ENCODE results near the gene SNRPD2. TPM values are rescaled to one million over a fixed set of nuclear protein-coding genes. Genes with fewer than 3 reads are reported as not detected.
"Not testable (repeated sequence)": the region's sequence is repeated elsewhere in the genome, so short reads cannot be mapped to it uniquely, and the experiment has no call there.

SNRPD2 gene
- total RNA-seq, 1 donor from 2014 or later, result 391 TPM

DNA sequence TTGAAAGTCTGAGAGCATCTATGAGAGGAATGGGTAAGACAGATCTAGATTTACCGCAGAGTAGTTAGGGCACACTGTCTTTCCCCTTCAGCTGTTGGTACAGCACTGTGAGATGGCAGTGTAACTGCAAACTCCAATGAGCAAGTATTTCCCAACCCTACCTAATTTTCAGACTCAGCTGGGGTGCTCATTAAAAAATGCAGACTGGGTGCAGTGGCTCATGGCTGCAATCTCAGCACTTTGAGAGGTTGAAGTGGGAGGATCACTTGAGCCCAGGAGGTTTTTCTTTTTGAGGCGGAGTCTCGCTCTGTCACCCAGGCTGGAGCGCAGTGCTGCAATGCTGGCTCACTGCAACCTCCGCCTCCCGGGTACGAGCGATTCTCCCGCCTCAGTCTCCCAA is 13.4 kb upstream of the SNRPD2 start:
- no peak for DNase-seq (ENCODE audit: low read depth in 2 of 2)

DNA sequence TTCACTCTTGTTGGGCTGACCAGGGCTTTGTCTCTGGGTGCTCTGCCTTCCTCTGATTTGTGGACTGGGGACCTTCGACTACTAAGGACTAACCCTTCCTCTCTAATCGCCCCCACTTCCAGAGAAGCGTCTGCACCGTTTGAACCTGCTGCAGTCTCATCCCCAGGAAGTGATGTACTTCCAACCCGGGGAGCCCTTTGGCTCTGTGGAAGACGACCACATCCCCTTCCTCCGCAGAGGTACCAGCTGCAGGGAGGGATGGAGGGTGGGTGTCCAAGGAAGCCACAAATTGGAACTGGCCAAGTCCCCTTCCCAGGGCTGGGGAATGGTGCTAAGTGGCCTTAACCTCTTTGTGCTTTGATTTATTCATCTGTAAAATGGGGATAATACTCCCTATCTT is 9.9 kb upstream of the SNRPD2 start:
- no peak for DNase-seq (ENCODE audit: low read depth in 2 of 2)

DNA sequence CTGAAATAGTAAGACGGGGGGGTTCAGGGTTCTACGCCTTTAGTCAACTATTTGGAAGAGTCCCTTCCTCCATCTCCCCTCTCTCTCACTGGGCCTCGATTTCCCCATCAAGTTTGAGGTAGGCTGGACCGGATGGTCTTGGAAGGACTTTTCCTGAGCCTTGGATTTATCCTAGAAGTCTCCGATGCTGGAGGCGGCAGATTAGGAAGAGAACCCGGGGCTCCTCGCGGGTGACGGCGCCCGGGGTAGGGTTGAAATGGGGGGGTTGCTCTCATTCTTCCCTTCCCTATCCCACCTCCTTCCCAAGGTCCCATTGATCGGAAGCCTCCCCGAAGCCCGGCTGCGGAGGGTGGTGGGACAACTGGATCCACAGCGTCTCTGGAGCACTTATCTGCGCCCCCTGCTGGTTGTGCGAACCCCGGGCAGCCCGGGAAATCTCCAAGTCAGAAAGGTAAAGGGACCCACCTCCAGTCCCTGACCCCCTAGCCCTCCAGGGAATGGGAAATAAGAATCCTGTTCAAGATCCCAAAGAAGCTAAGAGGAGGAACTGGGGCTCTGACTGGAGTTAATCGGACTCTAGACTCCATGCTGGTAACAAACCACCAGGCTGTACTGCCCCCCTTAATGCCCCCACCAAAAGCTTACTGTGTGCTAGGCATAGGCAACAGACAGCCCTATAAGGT is 1.5 kb upstream of the SNRPD2 start:
- DNase-seq (ENCODE audit: low read depth in 2 of 2), result peak; percentile 74 to 85

DNA sequence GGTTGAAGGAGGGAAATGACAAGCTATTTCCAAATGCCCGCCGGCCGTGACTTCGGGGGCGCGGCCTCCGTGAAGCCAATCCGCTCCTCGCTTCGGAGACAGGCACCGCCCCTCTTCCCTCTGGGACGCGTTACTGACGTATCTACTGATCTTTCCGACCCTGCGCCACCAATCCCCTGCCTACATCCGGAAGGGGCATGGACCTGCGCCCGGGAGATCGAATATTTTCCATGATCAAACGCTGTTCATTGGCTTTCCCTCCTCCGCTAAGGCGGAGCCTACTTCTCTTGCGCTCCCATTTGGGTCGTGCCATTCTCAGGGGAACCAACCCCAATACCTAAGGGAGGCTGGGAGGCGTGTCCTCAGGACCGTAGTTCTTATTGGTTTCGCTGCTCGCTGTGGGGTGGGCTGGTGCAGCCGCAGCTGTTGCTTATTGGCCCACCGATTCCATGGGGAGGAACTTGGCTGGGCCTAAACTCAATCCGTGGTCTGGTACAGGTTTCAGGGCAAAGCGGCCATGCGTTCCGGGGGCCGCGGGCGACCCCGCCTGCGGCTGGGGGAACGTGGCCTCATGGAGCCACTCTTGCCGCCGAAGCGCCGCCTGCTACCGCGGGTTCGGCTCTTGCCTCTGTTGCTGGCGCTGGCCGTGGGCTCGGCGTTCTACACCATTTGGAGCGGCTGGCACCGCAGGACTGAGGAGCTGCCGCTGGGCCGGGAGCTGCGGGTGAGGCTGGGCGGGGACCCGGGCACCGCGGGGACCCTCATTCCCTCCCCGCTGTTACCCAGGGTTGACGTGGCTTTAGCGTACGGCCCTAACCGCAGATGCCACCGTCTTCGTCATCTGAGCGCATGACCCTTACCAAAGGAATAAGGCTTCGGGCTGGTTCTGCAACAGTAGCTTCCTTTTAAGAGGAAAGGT is 693 bp upstream of the SNRPD2 start, which contains the start of gene QPCTL:
TSS of gene QPCTL (plus strand) at position 480 of the 919 bp plus-strand sequence. CDS start at position 518, 38 bp downstream.
- peak; percentile 100 for DNase-seq (ENCODE audit: low read depth in 2 of 2)

DNA sequence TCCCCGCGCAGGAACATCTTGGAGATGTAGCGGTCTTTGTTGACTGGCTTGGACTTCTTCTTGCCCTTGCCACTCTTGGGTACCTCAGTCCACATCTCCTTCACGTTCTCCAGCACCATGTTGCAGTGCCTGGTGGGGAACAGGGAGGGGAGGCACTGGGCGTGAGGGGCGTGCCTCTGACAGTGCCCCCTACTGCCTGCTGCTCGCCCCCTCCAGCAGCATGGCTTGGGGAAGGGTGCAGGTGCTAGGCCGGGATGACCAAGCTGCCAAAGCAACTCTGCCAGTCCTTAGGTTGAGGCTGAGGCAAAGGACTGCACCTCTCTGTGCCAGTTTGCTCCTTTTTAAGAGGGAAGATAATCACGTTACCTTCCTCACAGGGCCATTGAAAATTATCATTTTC is 4.2 kb downstream of the SNRPD2 start:
- no peak for DNase-seq (ENCODE audit: low read depth in 2 of 2)

DNA sequence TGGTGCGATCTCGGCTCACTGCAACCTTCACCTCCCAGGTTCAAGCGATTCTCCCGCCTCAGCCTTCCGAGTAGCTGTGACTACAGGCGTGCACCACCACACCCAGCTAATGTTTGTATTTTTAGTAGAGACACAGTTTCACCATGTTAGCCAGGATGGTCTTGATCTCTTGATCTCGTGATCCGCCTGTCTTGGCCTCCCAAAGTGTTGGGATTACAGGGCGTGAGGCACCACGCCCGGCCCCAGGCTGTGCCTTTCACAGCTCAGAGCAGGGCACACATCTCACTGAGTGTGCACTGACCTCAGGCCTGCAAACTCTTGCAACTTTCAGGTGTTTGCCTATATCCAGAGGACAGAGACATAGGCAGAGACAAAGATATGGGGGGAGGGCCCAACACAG is 6.7 kb downstream of the SNRPD2 start:
- not testable (repeated sequence) for DNase-seq (ENCODE audit: low read depth in 2 of 2)

DNA sequence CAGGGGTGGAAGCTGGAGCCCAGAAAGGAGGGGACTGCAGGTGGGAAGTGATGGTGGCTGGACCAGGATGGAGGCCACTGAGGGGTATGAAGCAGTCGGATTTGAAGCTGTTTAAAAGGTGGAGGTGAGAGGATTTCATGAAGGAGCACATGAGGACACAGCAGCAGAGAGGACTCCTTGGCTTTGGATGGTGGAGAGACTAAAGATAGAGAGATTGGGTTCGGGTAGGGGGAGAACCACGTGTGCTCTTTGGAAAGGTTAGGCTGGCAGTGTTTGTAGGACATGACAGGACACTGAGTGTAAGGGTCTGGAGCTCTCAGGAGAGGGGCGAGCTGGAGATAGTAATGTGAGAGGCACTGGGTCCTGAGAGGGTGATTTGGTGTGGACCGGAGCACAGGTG is 8.8 kb downstream of the SNRPD2 start:
- DNase-seq (ENCODE audit: low read depth in 2 of 2), result no peak

DNA sequence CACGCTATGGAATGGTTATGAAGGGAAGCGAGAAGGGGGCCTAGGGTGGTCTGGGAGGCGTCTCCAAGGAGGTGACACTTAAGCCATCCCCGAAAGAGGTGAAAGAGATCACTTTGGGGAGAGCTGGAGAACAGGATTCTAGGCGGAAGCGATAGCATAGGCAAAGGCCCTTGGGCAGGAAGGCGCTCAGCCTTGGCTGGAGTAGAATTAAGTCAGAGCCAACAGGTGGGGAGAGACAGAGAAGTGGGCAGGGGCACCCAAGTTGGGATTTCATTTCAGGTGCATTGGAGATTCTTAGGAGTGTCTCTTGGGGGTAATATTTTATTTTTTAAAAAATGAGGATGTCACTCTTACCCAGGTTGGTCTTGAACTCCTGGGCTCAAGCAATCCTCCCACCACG is 9.6 kb downstream of the SNRPD2 start:
- no peak for DNase-seq (ENCODE audit: low read depth in 2 of 2)

DNA sequence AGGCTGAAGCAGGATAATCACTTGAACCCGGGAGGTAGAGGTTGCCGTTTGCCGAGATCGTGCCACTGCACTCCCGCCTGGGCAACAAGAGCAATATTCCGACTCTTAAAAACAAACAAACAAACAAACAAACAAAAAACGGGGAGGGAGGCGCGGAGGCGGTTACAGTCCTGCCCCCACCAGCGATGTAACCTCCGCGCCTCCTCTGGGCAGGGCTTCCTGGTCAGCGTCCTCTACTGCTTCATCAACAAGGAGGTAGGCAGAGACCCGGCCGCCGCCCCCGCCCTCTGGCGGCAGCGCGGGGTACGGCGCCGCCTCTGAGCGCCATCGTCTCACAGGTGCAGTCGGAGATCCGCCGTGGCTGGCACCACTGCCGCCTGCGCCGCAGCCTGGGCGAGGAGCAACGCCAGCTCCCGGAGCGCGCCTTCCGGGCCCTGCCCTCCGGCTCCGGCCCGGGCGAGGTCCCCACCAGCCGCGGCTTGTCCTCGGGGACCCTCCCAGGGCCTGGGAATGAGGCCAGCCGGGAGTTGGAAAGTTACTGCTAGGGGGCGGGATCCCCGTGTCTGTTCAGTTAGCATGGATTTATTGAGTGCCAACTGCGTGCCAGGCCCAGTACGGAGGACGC is 10.2 kb downstream of the SNRPD2 start:
- DNase-seq (ENCODE audit: low read depth in 2 of 2), result peak; percentile 82 to 85

DNA sequence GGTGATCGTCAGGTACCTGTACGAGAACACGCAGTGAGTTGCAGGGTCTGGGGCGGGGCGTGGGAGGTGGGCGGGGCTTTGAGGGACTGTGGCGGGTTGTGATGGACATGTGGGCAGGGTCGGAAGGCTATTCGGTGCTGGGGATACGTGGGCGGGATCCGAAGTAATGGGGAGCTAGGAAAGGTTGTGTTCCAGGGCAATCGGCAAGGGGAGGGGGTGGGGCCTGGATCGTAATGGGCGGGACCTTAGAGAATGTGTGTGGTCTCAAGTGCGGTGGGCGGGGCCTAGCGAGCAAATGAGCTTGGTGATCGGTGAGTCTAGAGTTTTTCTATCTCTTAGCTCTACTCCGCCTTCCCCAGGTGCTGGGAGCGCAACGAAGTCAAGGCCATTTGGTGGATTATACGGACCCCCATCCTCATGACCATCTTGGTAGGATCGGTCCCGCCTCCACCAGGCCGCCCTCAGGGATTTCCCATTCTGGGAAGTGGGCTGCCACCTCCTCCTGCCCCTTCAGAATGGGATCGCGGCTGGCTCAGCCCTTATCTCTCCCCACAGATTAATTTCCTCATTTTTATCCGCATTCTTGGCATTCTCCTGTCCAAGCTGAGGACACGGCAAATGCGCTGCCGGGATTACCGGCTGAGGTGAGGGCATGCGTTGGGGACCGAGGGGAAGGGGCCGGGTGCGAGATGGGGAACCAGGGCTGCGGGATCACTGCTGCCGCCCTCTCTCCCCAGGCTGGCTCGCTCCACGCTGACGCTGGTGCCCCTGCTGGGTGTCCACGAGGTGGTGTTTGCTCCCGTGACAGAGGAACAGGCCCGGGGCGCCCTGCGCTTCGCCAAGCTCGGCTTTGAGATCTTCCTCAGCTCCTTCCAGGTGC is 14.2 kb downstream of the SNRPD2 start:
- peak; percentile 66 to 81 for DNase-seq (ENCODE audit: low read depth in 2 of 2)

DNA sequence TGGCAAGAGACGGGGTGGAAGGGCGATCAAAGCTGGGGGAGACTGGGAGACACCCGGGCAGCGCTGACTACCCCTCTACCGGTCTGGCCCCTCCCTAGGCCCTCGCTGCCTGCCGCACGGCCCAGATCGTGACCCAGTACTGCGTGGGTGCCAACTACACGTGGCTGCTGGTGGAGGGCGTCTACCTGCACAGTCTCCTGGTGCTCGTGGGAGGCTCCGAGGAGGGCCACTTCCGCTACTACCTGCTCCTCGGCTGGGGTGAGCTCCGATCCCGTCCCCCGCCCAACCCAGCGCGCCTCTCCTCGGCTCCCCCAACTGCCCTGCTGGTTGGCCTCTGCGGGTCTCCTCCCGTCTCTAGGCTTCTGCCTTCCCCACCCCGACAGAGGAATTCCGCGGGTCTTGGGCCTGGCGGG is 14.9 kb downstream of the SNRPD2 start:
- DNase-seq (ENCODE audit: low read depth in 2 of 2), result no peak

DNA sequence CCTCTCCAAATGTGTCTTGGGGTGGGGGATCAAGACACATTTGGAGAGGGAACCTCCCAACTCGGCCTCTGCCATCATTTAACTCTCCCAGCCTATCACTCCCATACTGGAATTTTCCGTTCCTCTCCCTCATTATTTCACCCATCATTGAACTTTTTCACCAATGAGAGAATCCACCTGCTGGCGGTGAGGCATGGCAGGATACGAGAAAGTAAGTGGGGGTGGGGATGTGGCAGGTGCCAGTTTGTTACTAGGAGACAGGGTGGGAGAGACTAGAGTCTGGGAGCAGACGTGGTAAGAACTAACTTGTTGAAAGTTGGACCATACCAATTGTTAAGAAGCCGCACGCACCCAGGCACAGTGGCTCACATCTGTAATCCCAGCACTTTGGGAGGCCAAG is 16.8 kb downstream of the SNRPD2 start:
- no peak for DNase-seq (ENCODE audit: low read depth in 2 of 2)

DNA sequence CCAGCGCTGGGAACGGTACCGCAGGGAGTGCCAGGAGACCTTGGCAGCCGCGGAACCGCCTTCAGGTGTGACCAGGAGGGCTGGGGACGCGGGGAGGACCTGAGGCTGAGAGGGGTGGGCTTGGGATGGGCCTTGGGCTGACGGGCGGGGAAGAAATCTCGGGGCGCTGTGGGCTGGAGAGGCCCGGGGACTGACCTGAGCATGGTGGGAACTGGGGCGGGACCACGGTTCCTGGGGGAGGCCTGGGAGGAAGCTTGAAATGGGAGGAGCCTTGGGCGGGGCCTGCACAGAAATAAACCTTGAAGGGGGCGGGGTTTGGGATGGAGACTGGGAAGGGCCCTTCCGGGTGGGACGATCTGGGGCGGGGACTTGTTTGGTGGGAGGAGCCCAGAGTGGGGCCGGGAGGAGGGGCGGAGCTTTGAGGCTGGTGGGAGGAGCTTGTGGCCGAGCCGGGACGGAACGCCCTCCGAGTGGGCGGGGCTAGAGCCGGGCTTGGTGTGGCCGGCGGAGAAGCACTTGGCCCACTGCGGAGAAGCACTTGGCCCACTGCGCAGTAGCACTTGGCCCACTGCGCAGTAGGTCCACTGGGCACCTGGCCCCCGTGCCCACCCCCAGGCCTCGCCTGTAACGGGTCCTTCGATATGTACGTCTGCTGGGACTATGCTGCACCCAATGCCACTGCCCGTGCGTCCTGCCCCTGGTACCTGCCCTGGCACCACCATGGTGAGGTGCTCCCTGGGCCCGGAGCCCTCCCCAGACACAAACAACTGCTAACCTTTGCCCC is 20.9 kb downstream of the SNRPD2 start:
- DNase-seq (ENCODE audit: low read depth in 2 of 2), result peak; percentile 76 to 81

DNA sequence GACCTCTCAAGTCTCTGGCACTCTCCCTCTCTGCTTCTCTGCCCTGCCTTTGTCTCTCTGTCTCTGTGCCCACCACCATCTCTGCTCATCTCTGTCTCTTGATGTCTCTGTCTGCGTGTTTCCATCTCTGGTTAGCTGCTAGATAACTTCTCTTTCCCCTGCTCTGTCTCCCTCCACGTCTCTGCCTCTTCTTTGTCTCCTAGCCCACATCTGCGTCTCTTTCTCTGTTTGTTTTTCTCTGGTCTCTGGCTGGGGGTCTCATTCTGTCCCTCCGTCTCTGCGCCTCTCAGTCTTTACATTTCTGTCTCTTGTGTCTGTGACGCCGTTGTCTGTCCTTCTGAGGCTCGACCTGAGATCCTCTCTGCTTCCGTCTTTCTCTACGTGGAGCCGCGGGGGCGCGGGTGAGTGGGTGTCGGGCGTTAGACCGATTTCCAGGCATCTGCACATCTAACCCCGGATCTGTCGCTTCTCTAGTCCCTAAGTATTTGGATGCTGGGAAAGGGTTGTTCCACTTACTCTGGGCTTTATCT is 23.3 kb downstream of the SNRPD2 start:
- no peak for DNase-seq (ENCODE audit: low read depth in 2 of 2)

DNA sequence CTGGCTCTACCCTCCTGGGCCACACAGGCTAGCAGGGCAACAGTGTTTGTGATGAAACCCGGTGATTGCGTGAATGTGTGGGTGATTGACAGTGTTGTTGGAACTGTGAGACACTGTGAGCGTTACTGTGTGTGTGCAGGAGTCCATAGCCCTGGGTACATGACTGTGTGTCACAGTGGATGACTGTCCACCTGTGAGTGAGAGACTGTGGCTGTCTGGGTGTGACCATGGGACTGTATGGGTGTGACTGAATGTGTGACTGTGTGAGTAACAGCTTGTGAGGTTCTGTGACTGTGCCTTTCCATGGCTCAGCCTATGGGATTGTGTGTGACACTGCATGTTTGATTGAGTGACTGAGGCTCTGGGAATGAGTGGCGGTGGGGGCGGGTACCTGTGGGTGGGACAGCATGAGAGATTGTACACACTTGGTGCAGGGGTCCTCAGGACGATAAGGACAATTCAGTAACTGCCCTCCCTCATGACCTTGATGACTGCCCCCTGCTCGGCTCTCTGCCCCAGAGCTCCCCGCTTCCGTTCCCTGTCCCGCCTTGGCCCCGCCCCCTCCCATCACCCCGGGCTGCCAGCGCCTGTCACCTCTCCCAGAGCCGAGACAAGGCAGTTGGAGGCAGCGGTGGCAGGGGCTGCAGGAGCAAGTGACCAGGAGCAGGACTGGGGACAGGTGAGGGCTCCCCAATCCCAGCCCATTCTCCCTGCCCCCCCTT is 24.0 kb downstream of the SNRPD2 start, which contains the start of gene GIPR:
TSS of gene GIPR (plus strand) at position 602 of the 722 bp plus-strand sequence. CDS start 1,300 bp downstream, outside the sequence.
- DNase-seq (ENCODE audit: low read depth in 2 of 2), result no peak

DNA sequence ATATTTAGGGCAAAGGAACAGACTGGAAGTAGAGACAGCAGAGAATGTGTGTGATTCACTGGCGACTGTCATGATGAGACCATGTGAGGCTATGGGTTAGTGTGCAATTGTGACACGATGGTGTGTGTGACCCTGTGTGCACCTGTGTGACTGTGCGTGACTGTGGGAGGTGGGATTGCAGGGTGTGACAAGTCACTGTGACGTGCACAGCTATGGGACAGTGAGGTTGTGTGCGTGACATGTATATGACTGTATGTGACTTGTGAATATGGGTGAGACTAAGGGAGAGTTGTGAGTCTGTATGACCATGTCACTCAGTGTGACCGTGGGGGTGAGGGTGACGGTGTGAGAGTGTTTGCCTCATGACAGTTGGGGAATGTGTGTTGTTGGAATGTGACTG is 27.2 kb downstream of the SNRPD2 start:
- DNase-seq (ENCODE audit: low read depth in 2 of 2), result no peak

DNA sequence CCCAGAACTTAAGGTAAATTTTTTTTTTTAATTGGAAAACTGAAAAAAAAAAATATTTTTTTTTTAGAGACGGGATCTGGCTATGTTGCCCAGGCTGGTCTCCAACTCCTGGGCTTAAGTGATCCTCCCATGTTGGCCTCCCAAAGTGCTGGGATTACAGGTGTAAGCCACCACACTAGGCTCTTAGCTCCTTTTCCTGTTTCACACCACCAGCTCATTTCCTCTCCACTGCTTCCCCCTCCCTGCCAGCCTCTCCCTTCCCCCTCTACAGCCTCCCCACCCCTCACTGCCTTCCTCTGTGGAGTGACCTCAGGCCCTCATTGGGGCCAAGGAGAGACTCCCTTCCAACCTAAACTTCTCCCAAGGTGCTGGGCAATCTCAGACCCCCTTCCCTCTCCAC is 28.0 kb downstream of the SNRPD2 start:
- DNase-seq (ENCODE audit: low read depth in 2 of 2), result no peak

DNA sequence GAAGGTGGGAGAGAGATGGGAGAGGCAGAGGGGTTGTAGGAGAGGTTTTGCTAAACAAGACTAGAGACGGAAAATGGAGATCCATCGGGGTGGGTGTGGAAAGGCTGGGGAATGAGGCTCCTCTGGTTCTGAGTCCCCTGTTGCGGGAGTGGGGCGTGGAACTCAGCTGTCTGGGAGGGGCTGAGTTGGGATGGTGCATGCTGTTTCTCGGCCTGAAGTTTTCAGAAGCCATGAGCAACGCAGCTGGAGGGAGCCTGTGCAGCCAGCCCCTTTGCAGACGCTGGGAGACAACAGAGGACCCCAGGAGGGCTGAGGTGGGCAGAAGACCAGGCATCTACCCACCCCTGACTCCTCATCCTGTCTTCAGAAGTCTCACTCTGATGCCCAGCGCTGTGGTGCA is 31.1 kb downstream of the SNRPD2 start:
- DNase-seq (ENCODE audit: low read depth in 2 of 2), result no peak

DNA sequence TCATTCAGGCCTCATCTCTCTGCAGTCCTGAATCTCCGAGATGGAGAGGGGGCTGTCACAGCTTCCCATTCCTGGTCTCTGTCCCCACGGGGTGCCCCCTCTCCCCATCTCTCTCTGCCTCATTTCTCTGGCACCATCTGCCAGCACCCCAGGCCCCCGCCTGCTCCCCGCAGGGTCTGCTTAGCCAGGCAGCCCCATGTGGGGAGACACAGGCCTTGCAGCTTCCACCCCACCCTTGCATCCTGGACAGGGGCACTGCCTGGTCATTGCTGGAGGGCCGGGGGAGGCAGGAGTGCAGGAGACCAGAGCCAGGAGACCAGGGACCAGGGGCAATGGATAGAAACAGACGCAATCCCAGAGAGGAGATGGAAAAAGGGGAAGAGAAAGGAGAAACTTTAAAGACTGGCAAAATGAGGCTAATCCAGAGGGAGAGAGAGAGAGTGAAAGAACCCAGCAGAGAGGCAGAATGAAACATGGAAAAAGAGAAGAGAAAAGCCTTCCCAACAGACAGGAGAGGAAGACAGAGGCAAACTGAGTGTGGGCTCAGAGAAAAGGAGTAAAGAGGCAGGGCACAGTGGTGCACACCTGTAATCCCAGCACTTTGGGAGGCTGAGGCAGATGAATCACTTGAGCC is 32.5 kb downstream of the SNRPD2 start:
- DNase-seq (ENCODE audit: low read depth in 2 of 2), result no peak

Measured in lung microvascular endothelial cell (primary cell).